HL-60/S4 (cell line): ENCODE results near the gene CXCL12.

Experiments used
- in situ Hi-C: fragments of 300-500 bp; cut with MboI; formaldehyde crosslinking; loops from 2 replicates; pipeline ENCODE4 v1.14.3; 2022; ENCODE audit warnings: low sequenced_read_pairs

CXCL12 gene

DNA sequence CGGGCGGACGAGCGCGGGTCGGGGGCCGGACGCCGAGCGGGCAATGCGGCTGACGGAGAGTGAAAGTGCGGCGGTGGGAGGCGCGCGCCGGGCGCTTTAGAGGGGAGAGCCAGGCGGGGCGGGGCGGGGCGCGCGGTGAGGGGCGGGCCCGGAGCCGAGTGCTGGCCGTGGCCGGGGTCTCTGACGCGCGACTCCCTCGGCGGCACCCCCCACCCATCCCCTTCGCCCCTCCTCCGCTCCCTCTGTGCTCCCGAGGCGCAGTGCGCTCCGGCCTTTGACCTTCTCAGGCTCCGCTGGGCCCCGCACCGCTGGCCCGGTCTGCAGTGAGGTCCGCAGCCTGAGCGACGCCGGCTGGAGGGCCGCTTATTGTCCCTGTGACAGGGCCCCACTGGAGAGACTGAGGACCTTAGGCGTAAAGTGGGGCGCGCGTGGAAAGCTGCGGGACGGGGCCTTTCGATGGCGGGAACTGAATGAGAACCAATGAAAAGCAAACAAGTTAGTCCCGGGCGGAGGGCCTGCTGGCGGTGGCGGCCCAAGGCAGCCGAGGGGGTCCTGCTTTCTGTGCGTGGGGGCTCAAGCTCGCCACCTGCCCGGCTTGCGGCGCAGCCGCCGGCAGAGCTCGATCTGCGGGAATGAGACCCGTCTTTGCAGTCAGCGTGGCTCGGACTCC is at the start of gene CXCL12:
Gene CXCL12 (minus strand): TSS at position 72 of the 670 bp plus-strand sequence. CDS start 92 bp downstream, outside the sequence.
- in situ Hi-C loops, result no loop called here

DNA sequence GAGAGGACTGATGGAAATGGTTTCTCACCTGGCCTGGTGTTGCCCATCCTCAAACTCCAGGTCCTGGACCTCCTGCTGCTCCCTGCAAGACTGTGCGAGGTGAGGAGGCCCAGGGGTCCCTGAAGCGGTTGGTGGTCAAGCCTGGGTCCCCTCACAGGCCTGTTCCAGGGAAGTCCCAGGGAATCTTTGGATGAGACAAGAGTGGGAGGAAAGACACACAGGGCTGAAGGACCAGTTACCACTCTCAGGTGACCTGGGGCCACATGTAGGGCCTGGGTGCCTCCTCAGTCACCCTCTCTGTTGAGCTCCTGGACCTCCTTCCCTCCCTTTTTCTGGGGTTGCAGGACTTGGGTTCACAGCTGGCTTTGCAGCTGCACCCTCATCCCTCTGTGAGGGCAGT is 42.6 kb upstream of the CXCL12 start:
- in situ Hi-C loops, result no loop called here

DNA sequence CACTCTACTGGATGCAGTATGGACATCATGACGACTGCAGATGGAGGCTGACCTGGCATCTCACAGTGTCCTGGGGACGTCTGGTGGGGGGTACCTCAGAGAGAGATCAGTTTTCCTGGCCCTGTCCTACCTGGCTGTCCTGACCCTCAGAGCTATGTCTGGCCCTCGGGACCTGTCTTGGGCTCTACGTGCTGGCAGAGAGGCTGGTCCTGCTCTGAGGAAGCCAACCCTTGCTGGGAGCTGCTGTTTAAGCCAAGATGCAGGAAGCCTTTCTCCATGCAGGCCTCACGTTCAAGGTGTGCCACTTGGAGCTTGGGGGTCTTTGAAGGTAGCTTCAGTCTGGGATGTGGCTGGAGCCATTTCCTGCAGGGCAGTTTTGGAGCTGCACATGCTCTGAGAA is 42.1 kb upstream of the CXCL12 start:
- in situ Hi-C loops, result no loop called here

DNA sequence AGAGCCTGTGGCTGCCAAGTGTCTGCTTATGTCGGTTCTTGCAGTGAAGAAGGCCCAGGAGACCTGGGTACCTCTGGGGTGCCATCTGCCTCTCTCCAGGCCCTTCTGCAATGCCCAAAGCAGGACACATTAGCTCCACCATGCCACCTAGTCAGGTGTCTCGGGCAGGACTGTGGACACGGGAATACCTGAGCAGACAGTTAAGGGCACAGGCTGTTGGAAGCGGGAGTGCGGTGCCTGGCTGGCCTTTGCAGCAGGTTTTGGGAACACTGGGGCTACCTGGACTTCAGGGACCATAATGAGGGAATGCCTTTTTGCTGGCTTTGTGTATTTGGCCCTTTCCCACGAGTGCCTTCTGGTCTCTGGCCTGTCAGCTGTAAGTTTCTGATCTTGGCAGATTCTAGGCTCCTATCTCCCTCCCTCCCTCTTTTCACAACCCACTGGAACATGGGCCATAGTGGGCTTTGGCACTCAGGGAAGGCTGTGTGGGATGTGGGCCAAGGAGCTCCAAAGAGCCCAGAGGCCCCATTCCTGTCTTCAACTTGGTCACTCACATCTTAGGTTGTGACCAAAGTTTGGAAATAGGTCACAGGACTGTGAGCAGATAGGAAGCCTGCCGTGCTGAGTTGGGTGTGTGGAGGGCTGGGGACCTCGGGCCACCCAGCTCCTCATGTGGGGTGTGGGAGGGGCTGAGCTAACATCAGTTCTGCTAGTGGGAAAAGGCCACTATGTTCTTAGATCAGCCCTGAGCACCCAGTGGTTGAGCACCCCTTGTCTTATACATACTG is 41.5 kb upstream of the CXCL12 start:
- in situ Hi-C loops, result no loop called here

DNA sequence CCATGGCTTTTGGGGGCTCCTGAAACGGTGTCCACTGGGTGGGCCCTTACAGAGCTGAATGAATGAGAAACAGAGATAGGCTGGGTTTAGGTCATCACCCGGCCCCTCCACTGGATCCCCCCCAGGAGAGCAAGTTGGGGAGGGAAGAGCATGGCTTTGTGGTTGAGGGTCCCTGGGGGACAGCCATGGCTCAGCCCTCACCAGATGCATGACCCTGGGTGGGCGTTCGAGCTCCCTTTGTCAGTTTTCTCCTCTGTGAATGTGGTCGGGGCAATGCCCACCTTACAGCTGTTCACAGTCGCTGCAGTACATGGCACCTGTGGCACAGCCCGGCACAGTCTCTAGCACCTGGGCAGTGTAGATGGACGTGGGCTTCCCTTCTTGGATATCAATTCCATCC is 40.6 kb upstream of the CXCL12 start:
- in situ Hi-C loops, result no loop called here

DNA sequence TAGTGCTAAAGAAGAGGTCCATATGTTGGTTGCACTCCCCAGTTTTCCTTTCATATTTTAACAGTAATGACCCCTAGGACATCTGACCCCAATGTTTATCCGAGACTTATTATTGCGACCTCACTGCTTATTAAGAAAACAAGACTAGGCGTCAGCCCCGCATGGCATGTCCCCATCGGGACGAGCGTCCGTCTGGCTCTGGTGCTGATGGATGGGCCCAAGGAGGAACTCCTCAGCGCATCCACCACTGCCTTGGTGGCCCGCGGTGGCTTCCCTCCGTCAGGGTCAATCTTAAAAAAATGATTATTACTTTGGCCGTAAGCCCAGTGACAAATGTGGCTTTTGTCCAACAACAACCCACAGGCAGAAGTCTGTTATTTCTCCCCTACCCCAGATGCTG is 40.1 kb upstream of the CXCL12 start:
- in situ Hi-C loops, result no loop called here

DNA sequence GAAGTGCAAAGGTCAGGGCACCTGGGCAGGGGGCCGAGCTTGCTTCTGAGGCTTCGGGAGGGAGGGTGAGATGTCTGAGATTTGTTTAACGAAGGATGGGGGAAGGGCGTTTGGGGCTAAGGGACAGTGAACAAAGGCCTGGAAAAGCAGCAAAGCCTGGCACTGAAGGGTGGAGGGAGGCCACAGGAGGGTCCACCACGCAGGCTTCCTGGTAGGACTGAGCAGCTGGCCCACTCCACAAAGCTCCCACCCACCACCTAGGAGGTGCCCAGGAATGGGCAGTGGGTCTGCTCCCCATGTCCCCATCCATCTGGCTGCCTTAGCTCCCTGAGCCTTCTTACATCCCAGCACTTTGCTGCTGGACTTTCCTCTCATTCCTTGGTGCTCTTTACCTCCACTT is 39.4 kb upstream of the CXCL12 start:
- in situ Hi-C loops, result no loop called here

DNA sequence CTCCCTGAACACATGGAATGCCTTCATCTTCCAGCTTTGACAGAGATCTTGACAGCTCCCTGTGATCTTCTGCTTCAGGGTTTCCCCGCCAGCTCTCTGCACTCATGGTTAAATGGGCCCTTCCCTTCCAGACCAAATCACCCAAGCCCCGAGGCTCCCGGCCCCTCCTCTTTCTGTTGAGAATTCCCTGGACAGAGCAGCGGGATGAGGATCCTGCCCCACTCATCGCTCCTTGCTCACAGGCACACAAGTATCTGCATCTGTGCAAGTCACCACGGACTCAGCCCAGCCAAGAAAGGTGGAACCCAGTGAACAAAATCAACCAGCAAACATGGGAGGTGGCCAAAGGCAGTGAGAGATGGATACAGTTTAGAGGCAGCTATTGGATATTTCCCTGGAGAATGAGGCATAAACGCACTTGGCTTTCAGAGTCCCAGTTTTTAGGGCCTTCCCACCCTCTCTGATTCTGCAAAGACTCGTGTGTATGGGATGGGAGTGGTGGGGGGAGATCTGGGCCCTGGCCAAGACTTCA is 37.7 kb upstream of the CXCL12 start:
- in situ Hi-C loops, result no loop called here

DNA sequence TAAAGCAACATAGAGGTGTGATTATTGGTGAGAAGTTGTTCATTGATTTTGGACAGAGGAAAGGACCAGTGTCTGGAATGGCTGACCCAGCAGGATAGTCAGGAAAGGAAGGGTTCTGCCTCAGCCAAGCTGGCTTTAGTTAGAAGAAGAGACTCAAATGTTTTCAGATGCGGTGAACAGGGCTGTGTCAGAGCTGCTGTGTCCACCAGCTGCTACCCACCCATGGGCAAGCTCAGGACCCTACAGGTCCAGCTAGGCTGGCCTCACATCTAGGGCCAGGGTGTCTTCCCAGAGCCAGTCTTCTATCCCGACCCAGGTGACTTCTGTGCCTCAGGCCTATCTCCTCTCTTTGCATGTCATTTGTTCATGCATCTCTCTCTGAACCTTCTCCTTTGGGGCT is 37.3 kb upstream of the CXCL12 start:
- in situ Hi-C loops, result no loop called here

DNA sequence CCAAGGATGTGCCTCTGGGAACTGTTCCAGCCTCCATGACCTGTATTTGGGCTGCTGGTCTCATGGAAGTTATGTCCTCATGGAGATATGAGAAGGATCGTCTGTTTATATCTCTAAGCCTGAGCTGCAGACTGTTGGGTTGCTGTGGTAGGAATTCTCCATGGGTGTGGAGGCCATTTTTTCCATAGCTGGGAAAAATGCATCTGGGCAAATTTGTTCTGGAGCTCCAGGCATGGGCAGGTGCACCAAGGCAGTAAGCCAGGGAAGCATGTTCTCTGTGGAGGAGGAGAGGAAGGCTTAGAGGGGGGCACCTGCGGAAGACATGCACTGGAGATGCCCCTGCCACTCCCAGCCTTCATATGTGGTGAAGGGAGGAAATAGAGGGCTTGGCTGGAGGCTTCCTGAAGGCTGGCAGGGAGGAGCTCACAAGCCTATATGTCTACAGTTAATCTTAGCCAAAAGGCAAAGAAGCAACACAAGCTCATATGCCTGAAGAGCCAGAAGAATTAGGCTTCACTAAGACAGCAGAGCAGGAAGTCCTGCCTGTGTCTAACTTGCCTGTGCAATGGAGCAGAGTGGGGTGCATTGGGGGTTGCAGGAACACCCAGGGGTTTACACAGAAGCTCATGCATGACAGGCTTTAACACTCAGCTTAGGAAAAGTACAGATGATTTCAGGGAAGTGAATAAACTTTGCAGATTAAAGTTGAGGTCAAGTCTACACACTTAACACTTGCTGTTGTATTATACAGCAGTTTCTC is 35.1 kb upstream of the CXCL12 start:
- in situ Hi-C loops, result no loop called here

DNA sequence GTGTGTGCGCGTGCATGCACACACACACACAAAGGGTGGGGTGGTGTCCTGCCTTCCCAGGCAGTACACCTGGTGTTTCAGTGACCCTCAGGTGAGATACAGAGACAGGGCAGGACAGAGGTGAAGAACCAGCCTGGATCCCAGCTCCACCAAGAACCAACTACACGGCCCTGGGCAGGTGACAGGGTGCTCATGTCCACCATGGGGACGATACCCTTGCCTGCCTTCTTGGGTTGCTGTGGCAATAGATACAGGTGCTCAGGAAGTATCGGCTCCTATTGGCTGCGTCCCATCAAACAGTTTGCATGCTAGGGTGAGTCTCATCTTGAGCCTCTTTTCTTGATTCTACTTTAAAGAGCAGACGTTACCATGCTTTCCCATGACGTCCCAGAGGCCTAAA is 33.7 kb upstream of the CXCL12 start:
- in situ Hi-C loops, result no loop called here

DNA sequence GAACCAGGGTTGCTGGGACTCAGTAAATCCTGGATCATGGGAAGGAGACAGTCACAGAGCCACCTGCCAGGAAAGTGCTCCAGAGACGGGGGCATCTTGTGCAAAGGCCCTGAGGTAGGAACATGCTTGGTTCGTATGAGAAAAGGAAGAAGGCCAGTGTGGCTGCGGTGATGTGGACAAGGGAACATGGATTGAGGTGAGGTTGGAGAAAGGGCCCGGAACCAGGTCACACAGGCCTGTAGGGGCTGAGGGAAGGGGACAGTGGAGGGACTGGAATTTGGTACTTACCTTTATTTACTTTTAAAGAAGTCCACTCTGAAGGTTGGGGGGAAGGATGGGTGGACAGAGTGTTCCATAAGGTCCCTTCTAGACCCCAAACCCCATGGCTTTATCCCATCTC is 32.9 kb upstream of the CXCL12 start:
- in situ Hi-C loops, result no loop called here

DNA sequence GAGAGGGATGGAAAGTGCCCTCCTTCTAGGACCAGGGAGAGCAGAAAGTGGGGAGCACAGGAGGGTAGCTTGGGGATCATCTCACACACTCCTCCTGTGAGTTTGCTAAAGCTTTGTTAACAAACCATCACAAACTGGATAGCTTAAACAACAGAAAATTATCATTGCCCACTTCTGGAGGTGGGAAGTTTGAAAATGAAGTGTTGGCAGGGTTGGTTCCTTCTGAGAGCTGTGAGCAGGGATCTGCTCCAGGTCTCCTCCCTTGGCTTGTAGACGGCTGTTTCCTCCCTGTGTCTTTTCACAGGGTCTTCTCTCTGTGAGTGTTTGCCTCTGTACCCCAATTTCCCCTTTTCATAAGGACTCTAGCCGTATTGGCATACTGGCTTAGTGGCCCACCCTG is 32.0 kb upstream of the CXCL12 start:
- in situ Hi-C loops, result no loop called here

DNA sequence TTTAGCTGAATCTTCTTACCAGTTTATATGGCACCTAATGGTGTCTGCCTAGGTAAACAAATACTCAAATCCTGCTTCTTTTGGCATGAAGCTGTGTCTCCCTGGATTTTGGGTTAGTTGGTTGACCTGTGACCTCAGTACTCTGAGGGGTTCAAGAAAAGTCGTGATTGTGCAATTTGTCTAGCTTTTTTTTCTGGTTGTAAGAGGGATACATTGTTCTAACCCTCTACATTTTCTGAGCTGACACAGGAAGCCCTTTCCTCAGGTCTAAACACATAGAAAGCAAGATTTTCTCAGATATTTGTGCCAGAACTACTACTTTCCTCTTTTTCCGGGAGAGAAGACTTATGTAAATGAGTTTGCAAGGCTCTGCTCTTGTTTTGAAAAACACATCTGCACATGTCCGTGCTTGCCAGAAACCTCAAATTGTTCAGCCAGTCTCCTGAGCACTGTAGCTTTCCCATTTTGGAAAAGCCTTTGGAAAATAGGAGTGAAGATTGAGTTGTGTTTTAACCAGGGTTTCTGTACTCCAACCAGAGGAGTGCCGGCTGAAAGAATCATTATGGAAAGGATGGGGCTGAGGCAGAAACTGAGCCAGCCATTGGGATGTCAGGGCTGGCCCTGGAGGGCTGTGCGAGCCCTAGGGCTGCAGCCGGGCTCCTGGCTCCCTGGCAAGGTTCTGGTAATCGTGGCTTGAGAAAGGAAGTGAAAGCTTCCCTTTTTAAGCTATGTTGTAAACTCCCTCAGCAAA is 31.3 kb upstream of the CXCL12 start:
- in situ Hi-C loops, result no loop called here

DNA sequence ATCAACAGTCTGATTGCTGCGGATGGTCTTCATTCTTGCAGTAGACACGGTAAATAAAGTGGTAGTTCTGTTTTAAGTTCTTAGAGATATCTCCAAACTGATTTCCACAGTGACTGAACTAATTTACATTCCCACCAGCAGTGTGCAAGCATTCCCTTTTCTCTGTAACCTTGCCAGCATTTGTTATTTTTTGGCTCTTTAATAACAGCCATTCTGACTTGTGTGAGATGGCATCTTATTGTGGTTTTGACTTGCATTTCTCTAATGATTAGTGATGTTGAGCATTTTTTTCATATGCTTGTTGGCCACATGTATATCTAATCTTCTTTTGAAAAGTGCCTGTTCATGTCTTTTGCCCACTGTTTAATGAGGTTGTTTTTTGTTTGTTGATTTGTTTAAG is 30.2 kb upstream of the CXCL12 start:
- in situ Hi-C loops, result no loop called here

DNA sequence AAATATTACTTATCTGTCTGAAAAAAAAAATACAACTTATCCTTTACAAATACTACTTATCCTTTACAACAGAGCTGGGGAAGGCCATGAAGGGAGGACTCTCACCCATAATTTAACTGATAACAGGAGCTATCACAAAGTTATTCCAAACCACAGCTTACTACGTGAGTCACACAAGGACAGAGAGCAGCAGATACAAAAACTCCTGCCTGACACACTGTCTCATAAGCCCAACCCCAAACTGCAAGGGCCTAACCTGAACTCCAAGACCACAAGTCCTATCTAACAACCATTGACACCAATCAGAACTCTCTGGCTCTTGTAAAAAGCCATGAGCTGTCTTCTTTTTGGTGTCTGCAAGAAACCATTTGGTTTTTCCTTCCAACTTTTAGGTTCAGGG is 28.5 kb upstream of the CXCL12 start:
- in situ Hi-C loops, result no loop called here

DNA sequence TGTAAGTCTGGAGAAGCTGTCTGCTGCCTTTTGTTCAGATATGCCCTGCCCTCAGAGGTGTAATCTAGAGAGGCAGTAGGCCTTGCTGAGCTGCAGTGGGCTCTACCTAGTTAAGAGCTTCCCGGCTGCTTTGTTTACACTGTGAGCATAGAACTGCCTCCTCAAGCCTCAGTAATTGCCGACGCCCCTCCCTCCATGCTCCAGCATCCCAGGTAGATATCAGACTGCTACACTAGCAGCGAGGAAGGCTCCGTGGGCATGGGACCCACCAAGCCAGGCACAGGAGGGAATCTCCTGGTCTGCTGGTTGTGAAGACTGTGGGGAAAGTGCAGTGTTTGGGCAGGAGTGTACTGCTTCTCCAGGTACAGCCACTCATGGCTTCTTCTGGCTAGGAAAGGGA is 26.4 kb upstream of the CXCL12 start:
- in situ Hi-C loops, result no loop called here

DNA sequence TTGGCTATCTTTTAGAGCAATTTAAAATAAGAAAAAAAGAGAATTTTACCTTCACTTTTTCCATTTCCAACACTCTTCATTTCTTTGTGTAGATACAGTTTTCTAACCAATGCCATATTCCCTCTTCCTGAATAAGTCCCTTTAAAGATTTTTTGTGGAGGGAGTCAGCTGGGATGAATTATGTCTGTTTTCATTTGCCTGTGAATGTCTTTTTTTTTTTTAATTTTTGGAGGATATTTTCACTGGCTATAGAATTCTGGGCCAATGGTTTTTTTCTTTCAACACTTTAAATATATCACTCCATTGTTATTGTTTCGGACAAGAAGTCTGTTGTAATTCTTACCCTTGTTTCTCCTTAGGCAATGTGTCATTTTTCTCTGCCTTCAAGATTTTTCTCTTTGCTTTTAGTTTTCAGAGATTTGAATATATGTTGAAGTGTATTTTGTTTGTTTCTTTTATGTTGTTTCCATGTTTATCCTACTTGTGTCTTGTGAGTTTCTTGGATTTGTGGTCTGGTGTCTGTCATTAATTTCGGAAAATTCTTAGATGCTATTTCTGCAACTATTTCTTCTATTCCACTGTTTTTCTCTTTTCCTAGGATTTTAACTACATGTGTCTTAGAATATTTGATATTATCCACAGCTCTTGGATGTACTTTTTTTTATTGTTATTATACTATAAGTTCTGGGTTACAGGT is 20.0 kb upstream of the CXCL12 start:
- in situ Hi-C loops, result no loop called here

DNA sequence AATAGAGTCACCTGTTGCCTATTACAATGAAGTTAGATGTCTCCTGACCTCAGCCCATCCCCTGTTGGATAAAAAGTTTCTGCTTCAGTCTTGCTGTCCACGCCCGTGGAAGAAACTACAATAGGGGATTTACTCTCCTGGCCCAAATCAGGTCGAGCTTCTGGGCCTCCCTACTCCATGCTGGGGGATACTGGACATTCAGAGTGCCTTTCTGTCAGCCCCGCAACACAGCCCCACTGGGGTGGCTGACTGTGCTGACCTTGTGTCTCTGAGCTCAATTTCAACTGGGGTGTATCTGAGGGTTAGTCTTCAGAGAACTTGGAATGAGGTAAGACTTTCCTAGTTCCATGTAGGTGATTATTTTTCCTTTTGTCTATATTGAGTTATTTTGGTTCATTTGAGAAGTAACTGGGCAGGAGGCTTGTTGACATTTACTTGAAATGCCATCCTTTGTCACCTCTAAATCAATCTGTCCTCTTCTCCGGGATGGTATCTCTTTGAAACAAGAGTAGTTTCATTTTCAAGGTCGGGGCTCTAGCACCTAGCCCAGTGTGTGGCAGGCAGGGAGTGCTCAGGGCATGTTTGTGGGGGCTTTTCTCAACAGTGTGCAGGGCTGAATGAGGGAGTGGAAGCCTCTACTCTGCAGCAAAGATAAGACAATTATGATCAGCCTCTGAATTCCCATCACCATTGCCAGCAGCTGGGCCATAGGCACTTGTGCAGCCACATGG is 17.7 kb upstream of the CXCL12 start:
- in situ Hi-C loops, result no loop called here

DNA sequence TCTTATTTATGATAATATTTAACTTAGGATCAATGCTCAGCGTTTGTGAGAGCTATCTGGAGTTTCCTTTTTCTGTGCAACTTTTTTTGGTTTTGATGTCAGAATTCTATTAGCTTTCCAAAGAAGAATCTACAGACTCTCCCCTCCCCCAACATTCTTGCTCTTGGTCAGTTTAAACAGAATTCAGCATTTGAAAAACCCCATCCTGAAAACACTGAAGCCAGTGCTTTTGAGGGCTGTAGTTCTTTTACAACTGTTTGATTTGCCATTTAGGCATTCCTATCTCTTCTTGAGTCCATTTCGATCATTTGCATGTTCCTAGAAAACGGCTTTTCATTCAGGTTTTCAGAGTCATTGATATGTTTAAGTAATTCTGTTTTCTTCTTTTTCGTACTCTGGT is 15.6 kb upstream of the CXCL12 start:
- in situ Hi-C loops, result no loop called here
